SK-N-SH (cell line): ENCODE measurements around the gene VPS16. TPM values are rescaled to one million over a fixed set of nuclear protein-coding genes. Genes with fewer than 3 reads are reported as not detected.

Source experiments
- CTCF ChIA-PET: fragments of 300-600, 350-600 bp; formaldehyde crosslinking; extraction: SDS; loops from one replicate; lab custom pipeline; 2021; lab: Yijun Ruan, JAX
- POLR2A ChIA-PET: fragments of 350-600 bp; sonication (Branson Sonifier 250); formaldehyde crosslinking; extraction: SDS; loops from one replicate; lab custom pipeline; 2020; ENCODE audit warnings: antibody characterized with exemption, inconsistent platforms; lab: Yijun Ruan, JAX
- DNase-seq: peaks from one replicate; pipeline ENCODE4 v3.0.0; 2012
- H2AFZ ChIP-seq: fragments of 200-600 bp; sonication (generic); 2 replicates; pipeline ENCODE4 v1.8.1; 2016; ENCODE audit warnings: antibody characterized with exemption, mild to moderate bottlenecking, low read depth
- H3F3A ChIP-seq: fragments of 200-600 bp; sonication (generic); replicated peaks from 2 replicates; pipeline ENCODE3; 2016; ENCODE audit warnings: antibody characterized with exemption, mild to moderate bottlenecking; ENCODE audit not compliant: insufficient read depth
- H3K27ac ChIP-seq, 2 experiments: fragments of 200-500 bp in 1 of 2; fragments of 200-600 bp in 1 of 2; sonication (Bioruptor generic) in 1 of 2; sonication (generic), shearing (Covaris generic) in 1 of 2; 2 replicates each; pipeline versions ENCODE4 v1.5.1 to v1.6.1; 2014 to 2016; ENCODE audit warnings: low read depth in 2 of 2, inconsistent platforms in 1 of 2, low read length in 1 of 2, mild to moderate bottlenecking in 1 of 2, mixed read lengths in 1 of 2
- H3K27me3 ChIP-seq: fragments of 200-600 bp; sonication (generic), shearing (Covaris generic); 2 replicates; pipeline ENCODE4 v1.6.1; 2016; ENCODE audit warnings: mixed run types; ENCODE audit not compliant: insufficient read depth
- H3K36me3 ChIP-seq, 2 experiments: fragments of 200-500 bp in 1 of 2; fragments of 200-600 bp in 1 of 2; sonication (Bioruptor generic) in 1 of 2; sonication (generic) in 1 of 2; replicated peaks in 1 of 2; 2 replicates each; pipeline versions ENCODE3 to v1.5.1; 2014 to 2016; ENCODE audit warnings: low read length in 1 of 2, mild to moderate bottlenecking in 1 of 2; ENCODE audit not compliant: insufficient read depth in 2 of 2, control insufficient read depth in 1 of 2
- H3K4me1 ChIP-seq, 2 experiments: fragments of 200-500 bp in 1 of 2; fragments of 200-600 bp in 1 of 2; sonication (Bioruptor generic) in 1 of 2; sonication (generic), shearing (Covaris generic) in 1 of 2; 2 replicates each; pipeline versions ENCODE4 v1.5.1 to v1.6.1; 2014 to 2016; ENCODE audit warnings: low read depth in 1 of 2, low read length in 1 of 2, mixed run types in 1 of 2; ENCODE audit not compliant: insufficient read depth in 2 of 2, control insufficient read depth in 1 of 2
- H3K4me2 ChIP-seq: fragments of 200-600 bp; sonication (generic), shearing (Covaris generic); 2 replicates; pipeline ENCODE4 v1.6.1; 2017; ENCODE audit warnings: mixed run types
- H3K4me3 ChIP-seq, 2 experiments: fragments of 200-500 bp in 1 of 2; fragments of 200-600 bp in 1 of 2; sonication (Bioruptor generic) in 1 of 2; sonication (generic), shearing (Covaris generic) in 1 of 2; 2 replicates each; pipeline versions ENCODE4 v1.5.1 to v1.8.1; 2014 to 2016; ENCODE audit warnings: low read depth in 2 of 2, inconsistent platforms in 1 of 2, low read length in 1 of 2, mild to moderate bottlenecking in 1 of 2, mixed read lengths in 1 of 2, moderate library complexity in 1 of 2
- H3K79me2 ChIP-seq: fragments of 200-600 bp; sonication (generic); 2 replicates; pipeline ENCODE4 v1.8.1; 2017; ENCODE audit warnings: mild to moderate bottlenecking; ENCODE audit not compliant: insufficient read depth
- H3K9ac ChIP-seq: fragments of 200-600 bp; sonication (generic); 2 replicates; pipeline ENCODE4 v1.6.1; 2017; ENCODE audit warnings: mixed run types
- H3K9me2 ChIP-seq: fragments of 200-600 bp; sonication (generic); 2 replicates; pipeline ENCODE4 v1.6.1; 2017; ENCODE audit warnings: mixed run types
- H3K9me3 ChIP-seq: fragments of 200-600 bp; sonication (generic); 2 replicates; pipeline ENCODE4 v1.6.1; 2017; ENCODE audit warnings: mixed run types, mild to moderate bottlenecking, moderate library complexity
- H4K20me1 ChIP-seq: fragments of 200-600 bp; sonication (generic); 2 replicates; pipeline ENCODE4 v1.6.1; 2017; ENCODE audit warnings: mild to moderate bottlenecking, mixed run types; ENCODE audit not compliant: insufficient read depth
- CHD2 ChIP-seq: fragments of 150-350 bp; IDR thresholded peaks from 2 replicates; pipeline ENCODE4 v1.6.1; 2018; ENCODE audit warnings: low read length; ENCODE audit not compliant: partially characterized antibody
- EP300 ChIP-seq, 2 experiments: IDR thresholded peaks; 2 replicates each; pipeline versions ENCODE4 v1.4.0 to v1.6.1; 2012; ENCODE audit warnings: borderline replicate concordance in 1 of 2, low read depth in 1 of 2, low read length in 1 of 2
- FOSL2 ChIP-seq: IDR thresholded peaks from 2 replicates; pipeline ENCODE4 v1.4.0; 2012; ENCODE audit warnings: low read depth, mild to moderate bottlenecking, moderate library complexity, borderline replicate concordance
- FOXJ3 ChIP-seq: sonication (generic); formaldehyde crosslinking; IDR thresholded peaks from 2 replicates; pipeline ENCODE4 v1.5.1; 2020; ENCODE audit warnings: mild to moderate bottlenecking, missing genetic modification reagents
- FOXM1 ChIP-seq: IDR thresholded peaks from 2 replicates; pipeline ENCODE4 v1.4.0; 2012; ENCODE audit warnings: low read depth, mild to moderate bottlenecking
- GABPA ChIP-seq: IDR thresholded peaks from 2 replicates; pipeline ENCODE4 v1.4.0; 2012; ENCODE audit warnings: low read depth, mild to moderate bottlenecking
- GATA2 ChIP-seq: sonication (generic); formaldehyde crosslinking; IDR thresholded peaks from 2 replicates; pipeline ENCODE4 v1.5.0; 2020; ENCODE audit warnings: mild to moderate bottlenecking, missing genetic modification reagents
- JUND ChIP-seq: IDR thresholded peaks from 2 replicates; pipeline ENCODE4 v1.4.0; 2012
- MEF2A ChIP-seq: IDR thresholded peaks from 2 replicates; pipeline ENCODE4 v1.4.0; 2012; ENCODE audit warnings: low read depth, borderline replicate concordance
- NFIC ChIP-seq: IDR thresholded peaks from 2 replicates; pipeline ENCODE4 v1.4.0; 2012; ENCODE audit warnings: borderline replicate concordance
- NRF1 ChIP-seq: IDR thresholded peaks from 2 replicates; pipeline ENCODE4 v1.6.1; 2012; ENCODE audit warnings: low read depth, mild to moderate bottlenecking, low read length
- POLR2AphosphoS5 ChIP-seq: IDR thresholded peaks from 2 replicates; pipeline ENCODE4 v1.6.1; 2012; ENCODE audit warnings: low read depth, low read length
- RCOR1 ChIP-seq: fragments of 150-350 bp; IDR thresholded peaks from 2 replicates; pipeline ENCODE4 v1.6.1; 2017; ENCODE audit warnings: antibody characterized with exemption, low read length
- RFX5 ChIP-seq: IDR thresholded peaks from 2 replicates; pipeline ENCODE4 v1.6.1; 2012; ENCODE audit warnings: mild to moderate bottlenecking, improper control_type of control experiment, low read length
- RXRA ChIP-seq: IDR thresholded peaks from 2 replicates; pipeline ENCODE4 v1.4.0; 2012; ENCODE audit warnings: low read depth, mild to moderate bottlenecking, borderline replicate concordance
- SIN3A ChIP-seq: IDR thresholded peaks from 2 replicates; pipeline ENCODE4 v1.6.1; 2012; ENCODE audit warnings: low read depth, mild to moderate bottlenecking, low read length, moderate library complexity, borderline replicate concordance
- TAF1 ChIP-seq: IDR thresholded peaks from 2 replicates; pipeline ENCODE4 v1.6.1; 2012; ENCODE audit warnings: low read depth, mild to moderate bottlenecking, low read length, moderate library complexity, borderline replicate concordance
- YY1 ChIP-seq: IDR thresholded peaks from 2 replicates; pipeline ENCODE4 v1.4.0; 2012; ENCODE audit warnings: low read depth, mild to moderate bottlenecking
- WGBS: methylation state at CpG from one replicate; pipeline ENCODE4 v1.1.6; 2017; ENCODE audit warnings: low lambda C conversion rate; 5-methylcytosine and 5-hydroxymethylcytosine counted together
- polyA plus RNA-seq, 3 experiments: library from polyadenylated mRNA; depleted of rRNA; stranded (reverse); fragments of >200 nt; gene quantifications; 2 replicates each; pipeline ENCODE4 v1.2.3, GENCODE V29; 2012
- TF ChIP-seq, protein P1 (sequence below): fragments of 200-600 bp; sonication (generic); IDR thresholded peaks from 2 replicates; pipeline ENCODE4 v1.6.1; 2017; ENCODE audit warnings: antibody characterized with exemption, mild to moderate bottlenecking, moderate library complexity
- TF ChIP-seq, protein P2 (sequence below): IDR thresholded peaks from 2 replicates; pipeline ENCODE4; 2012
- TF ChIP-seq, protein P3 (sequence below): IDR thresholded peaks from 2 replicates; pipeline ENCODE4 v1.4.0; 2012; ENCODE audit warnings: low read depth, borderline replicate concordance
- TF ChIP-seq, protein P4 (sequence below): fragments of 150-350 bp; IDR thresholded peaks from 2 replicates; pipeline ENCODE4 v1.6.1; 2017; ENCODE audit warnings: antibody characterized with exemption, low read length, low read depth, borderline replicate concordance
- TF ChIP-seq, protein P5 (sequence below): IDR thresholded peaks from 2 replicates; pipeline ENCODE4 v1.4.0; 2012; ENCODE audit warnings: low read depth

Gene VPS16
- polyA plus RNA-seq (2012; rRNA removed), result 62.0 and 78.4 TPM in 2 replicates
- 25.1 and 33.3 TPM in 2 replicates for polyA plus RNA-seq (2012; cell fraction: cytosol; rRNA removed)
- 293 and 305 TPM in 2 replicates for polyA plus RNA-seq (2012; cell fraction: nucleus; rRNA removed)

DNA sequence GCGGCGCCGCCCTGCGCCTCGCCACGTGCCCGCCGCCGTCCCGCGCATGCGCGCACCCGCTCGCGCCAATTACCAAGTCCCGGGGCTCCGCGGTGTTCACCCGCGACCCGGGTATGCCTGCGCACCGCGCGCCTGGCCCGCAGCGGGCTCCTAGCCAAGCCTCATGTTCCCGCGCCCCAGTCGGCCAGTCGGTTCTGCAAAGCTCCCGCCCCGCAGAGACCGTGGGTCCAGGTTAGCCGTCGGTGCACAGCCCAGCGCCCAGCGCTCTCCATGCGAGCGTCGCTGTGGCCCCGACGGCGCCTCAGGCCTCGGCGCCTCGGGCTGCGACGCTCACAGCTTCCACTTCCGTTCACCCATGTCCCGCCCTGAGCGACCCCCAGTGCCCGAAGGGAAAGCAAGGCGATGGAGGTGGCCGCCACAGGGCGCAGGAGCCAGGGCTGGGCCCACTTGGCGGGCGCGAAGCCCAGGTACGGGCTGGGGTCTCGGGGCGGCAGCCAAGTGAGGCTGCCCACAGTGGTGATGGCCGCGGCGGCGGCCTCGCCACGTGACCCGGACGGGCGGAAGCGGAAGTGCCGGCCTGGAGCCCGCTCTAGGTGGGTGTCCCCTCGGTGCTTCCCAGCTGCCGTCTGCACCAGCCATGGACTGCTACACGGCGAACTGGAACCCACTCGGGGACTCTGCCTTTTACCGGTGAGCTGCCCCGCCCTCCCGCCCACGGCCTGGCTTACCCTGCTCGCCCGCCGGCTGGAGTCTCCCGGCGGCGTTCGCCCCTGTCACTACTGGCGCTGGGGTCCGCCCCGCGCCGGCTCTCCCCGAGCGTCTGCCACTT, at the start of gene VPS16, which contains the start of gene PCED1A:
VPS16 (plus strand) TSS at position 608 of the 829 bp plus-strand sequence; CDS start at position 638, 30 bp downstream.
PCED1A (minus strand) TSS at position 518 of the 829 bp plus-strand sequence. CDS start 743 bp downstream, outside the sequence.
- ChIA-PET POLR2A (interaction anchor here (1.4 to 1.5 kb wide), 2 partner anchors 10 to 41 kb away, joined by 3 to 4 read pairs; partner anchors contain the start of gene CPXM1), CTCF (interaction anchor here (0.9 to 3.8 kb wide), 3 partner anchors 12 to 32 kb away, joined by 3 to 12 read pairs (median 3); no protein-coding TSS in a partner anchor)
- peak within 1 kb of the TSS; percentile 88 for H3K9ac ChIP-seq
- peak within 1 kb of the TSS; percentile 89 to 93 for H3K4me3 ChIP-seq
- H3K36me3 ChIP-seq, result peaks cover 7 to 20% of the 10 kb centered on the region in 2 experiments
- H3K4me2 ChIP-seq, result peak within 1 kb of the TSS; percentile 94
- peak within 1 kb of the TSS; percentile 100 for H2AFZ ChIP-seq
- H3K27me3 ChIP-seq, result no peaks in the 10 kb centered on the region
- no peaks in the 10 kb centered on the region for H3K9me2 ChIP-seq
- no peaks in the 10 kb centered on the region for H3K9me3 ChIP-seq
- H3K27ac ChIP-seq, result peak within 1 kb of the TSS; percentile 75 to 80
- no peaks in the 10 kb centered on the region for H4K20me1 ChIP-seq
- peaks cover 39% of the 10 kb centered on the region; the same call in 1 of the 2 replicates for H3K79me2 ChIP-seq
- peaks cover 3% of the 10 kb centered on the region for H3F3A ChIP-seq
- DNase-seq, result peak; percentile 99
- 30% methylated on average over 15 of the region's 98 CpGs for WGBS
- H3K4me1 ChIP-seq, result peaks cover 9 to 18% of the 10 kb centered on the region in 2 experiments; a peak in 3 of 4 replicates
- TF ChIP-seq, protein P1, sequence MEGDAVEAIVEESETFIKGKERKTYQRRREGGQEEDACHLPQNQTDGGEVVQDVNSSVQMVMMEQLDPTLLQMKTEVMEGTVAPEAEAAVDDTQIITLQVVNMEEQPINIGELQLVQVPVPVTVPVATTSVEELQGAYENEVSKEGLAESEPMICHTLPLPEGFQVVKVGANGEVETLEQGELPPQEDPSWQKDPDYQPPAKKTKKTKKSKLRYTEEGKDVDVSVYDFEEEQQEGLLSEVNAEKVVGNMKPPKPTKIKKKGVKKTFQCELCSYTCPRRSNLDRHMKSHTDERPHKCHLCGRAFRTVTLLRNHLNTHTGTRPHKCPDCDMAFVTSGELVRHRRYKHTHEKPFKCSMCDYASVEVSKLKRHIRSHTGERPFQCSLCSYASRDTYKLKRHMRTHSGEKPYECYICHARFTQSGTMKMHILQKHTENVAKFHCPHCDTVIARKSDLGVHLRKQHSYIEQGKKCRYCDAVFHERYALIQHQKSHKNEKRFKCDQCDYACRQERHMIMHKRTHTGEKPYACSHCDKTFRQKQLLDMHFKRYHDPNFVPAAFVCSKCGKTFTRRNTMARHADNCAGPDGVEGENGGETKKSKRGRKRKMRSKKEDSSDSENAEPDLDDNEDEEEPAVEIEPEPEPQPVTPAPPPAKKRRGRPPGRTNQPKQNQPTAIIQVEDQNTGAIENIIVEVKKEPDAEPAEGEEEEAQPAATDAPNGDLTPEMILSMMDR, result no peak
- no peak for TF ChIP-seq RCOR1
- peak; percentile 84 for TF ChIP-seq TAF1
- no peak for TF ChIP-seq RXRA
- TF ChIP-seq, protein P2, sequence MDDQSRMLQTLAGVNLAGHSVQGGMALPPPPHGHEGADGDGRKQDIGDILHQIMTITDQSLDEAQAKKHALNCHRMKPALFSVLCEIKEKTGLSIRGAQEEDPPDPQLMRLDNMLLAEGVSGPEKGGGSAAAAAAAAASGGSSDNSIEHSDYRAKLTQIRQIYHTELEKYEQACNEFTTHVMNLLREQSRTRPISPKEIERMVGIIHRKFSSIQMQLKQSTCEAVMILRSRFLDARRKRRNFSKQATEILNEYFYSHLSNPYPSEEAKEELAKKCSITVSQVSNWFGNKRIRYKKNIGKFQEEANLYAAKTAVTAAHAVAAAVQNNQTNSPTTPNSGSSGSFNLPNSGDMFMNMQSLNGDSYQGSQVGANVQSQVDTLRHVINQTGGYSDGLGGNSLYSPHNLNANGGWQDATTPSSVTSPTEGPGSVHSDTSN, result no peak
- no peak; a peak in 1 of 4 replicates for TF ChIP-seq EP300 (IDR thresholded peaks at IDR 0.05; ENCODE audit: borderline replicate concordance in 1 of 2, low read depth in 1 of 2, low read length in 1 of 2)
- TF ChIP-seq GABPA, result peak; percentile 91
- TF ChIP-seq MEF2A, result no peak
- TF ChIP-seq, protein P3, sequence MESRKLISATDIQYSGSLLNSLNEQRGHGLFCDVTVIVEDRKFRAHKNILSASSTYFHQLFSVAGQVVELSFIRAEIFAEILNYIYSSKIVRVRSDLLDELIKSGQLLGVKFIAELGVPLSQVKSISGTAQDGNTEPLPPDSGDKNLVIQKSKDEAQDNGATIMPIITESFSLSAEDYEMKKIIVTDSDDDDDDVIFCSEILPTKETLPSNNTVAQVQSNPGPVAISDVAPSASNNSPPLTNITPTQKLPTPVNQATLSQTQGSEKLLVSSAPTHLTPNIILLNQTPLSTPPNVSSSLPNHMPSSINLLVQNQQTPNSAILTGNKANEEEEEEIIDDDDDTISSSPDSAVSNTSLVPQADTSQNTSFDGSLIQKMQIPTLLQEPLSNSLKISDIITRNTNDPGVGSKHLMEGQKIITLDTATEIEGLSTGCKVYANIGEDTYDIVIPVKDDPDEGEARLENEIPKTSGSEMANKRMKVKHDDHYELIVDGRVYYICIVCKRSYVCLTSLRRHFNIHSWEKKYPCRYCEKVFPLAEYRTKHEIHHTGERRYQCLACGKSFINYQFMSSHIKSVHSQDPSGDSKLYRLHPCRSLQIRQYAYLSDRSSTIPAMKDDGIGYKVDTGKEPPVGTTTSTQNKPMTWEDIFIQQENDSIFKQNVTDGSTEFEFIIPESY, result no peak
- TF ChIP-seq JUND, result no peak
- TF ChIP-seq NFIC, result no peak
- TF ChIP-seq, protein P4, sequence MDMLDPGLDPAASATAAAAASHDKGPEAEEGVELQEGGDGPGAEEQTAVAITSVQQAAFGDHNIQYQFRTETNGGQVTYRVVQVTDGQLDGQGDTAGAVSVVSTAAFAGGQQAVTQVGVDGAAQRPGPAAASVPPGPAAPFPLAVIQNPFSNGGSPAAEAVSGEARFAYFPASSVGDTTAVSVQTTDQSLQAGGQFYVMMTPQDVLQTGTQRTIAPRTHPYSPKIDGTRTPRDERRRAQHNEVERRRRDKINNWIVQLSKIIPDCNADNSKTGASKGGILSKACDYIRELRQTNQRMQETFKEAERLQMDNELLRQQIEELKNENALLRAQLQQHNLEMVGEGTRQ, result peak; percentile 84
- TF ChIP-seq YY1, result peak; percentile 98
- TF ChIP-seq GATA2 (CRISPR knock-in tag), result no peak
- no peak for TF ChIP-seq FOSL2
- TF ChIP-seq FOXJ3, result no peak
- TF ChIP-seq POLR2AphosphoS5, result peak; percentile 67; the same call in 1 of the 2 replicates
- TF ChIP-seq FOXM1, result no peak
- peak; percentile 40; the same call in 1 of the 2 replicates for TF ChIP-seq NRF1
- TF ChIP-seq RFX5, result no peak
- TF ChIP-seq CHD2, result peak; percentile 30
- TF ChIP-seq SIN3A, result peak; percentile 64; the same call in 1 of the 2 replicates
- TF ChIP-seq, protein P5, sequence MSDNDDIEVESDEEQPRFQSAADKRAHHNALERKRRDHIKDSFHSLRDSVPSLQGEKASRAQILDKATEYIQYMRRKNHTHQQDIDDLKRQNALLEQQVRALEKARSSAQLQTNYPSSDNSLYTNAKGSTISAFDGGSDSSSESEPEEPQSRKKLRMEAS, result peak; percentile 93
